ENCODE data around the gene SCN1B. TPM values are rescaled to one million over a fixed set of nuclear protein-coding genes. Genes with fewer than 3 reads are reported as not detected.

The SCN1B gene
- total RNA-seq, 4 donors from 2014 or later = 0.26 to 5.9 (median 1.2) TPM; not detected in 1

- Histone ChIP-seq H3K9me3 (no peaks in the 10 kb centered on the region), H3K4me3 (no peak overlapping the region), H3K4me1 (peaks cover 0 to 10% (median 0%) of the 10 kb centered on the region in 3 donors), H3K27ac (no peak overlapping the region), H3K36me3 (no peaks in the 10 kb centered on the region), H3K27me3 (no peaks in the 10 kb centered on the region)
- intact Hi-C loops (cut with DNase I) = no loop called here
- no peak for DNase-seq
- 67 to 71% methylated on average over 9 to 10 of the region's 10 CpGs for WGBS, 2 donors
- TF ChIP-seq CTCF (IDR thresholded peaks at IDR 0.05) (no peak), POLR2A (IDR thresholded peaks at IDR 0.05) (no peak)
Measured at GRCh38 chr19:35063940-35064818, 33.9 kb downstream of the SCN1B start.

GRCh38 chr19:35065574-35065973 is 35.3 kb downstream of the SCN1B start:
- peaks cover 0 to 10% (median 0%) of the 10 kb centered on the region in 3 donors for H3K4me1 ChIP-seq
- peaks cover 0 to 8% (median 5%) of the 10 kb centered on the region in 3 donors for H3K9me3 ChIP-seq
- no peaks in the 10 kb centered on the region for H3K36me3 ChIP-seq
- 100% methylated on average over 4 of the region's 10 CpGs; no CpG with 5 or more reads in 1 of the 2 donors for WGBS, 2 donors
- no peak for TF ChIP-seq POLR2A (IDR thresholded peaks at IDR 0.05)
- TF ChIP-seq CTCF (IDR thresholded peaks at IDR 0.05) = no peak
- intact Hi-C loops (cut with DNase I) = loop anchor here (5.0 kb wide), 1 partner anchor 77 kb away; the partner anchor contains the start of gene FXYD7
- H3K4me3 ChIP-seq = no peak overlapping the region
- DNase-seq = no peak
- no peak overlapping the region for H3K27ac ChIP-seq
- no peaks in the 10 kb centered on the region for H3K27me3 ChIP-seq

GRCh38 chr19:35066121-35066520 is 35.9 kb downstream of the SCN1B start:
- DNase-seq = no peak
- Histone ChIP-seq H3K27ac (no peak overlapping the region), H3K4me3 (no peak overlapping the region), H3K9me3 (peaks cover 0 to 10% (median 7%) of the 10 kb centered on the region in 3 donors), H3K27me3 (no peaks in the 10 kb centered on the region), H3K36me3 (no peaks in the 10 kb centered on the region), H3K4me1 (peaks cover 0 to 10% (median 0%) of the 10 kb centered on the region in 3 donors)
- TF ChIP-seq POLR2A (IDR thresholded peaks at IDR 0.05) (no peak), CTCF (IDR thresholded peaks at IDR 0.05) (no peak)
- 83 to 92% methylated on average over 6 to 15 of the region's 15 CpGs for WGBS, 2 donors
- intact Hi-C loops (cut with DNase I) = loop anchor here (5.0 kb wide), 1 partner anchor 76 kb away; the partner anchor contains the start of gene FXYD7

GRCh38 chr19:35066691-35067563 is 36.7 kb downstream of the SCN1B start:
- Histone ChIP-seq H3K9me3 (peaks cover 0 to 10% (median 7%) of the 10 kb centered on the region in 3 donors), H3K36me3 (no peaks in the 10 kb centered on the region), H3K4me3 (peak overlapping the region in 1 of 4 donors; percentile 24), H3K27me3 (no peaks in the 10 kb centered on the region), H3K4me1 (peaks cover 0 to 10% (median 0%) of the 10 kb centered on the region in 3 donors), H3K27ac (no peak overlapping the region)
- WGBS, 2 donors = 10 to 23% methylated on average over 7 to 13 of the region's 14 CpGs
- intact Hi-C loops (cut with DNase I) = loop anchor here (5.0 kb wide), 1 partner anchor 75 kb away; the partner anchor contains the start of gene FXYD7
- TF ChIP-seq POLR2A (IDR thresholded peaks at IDR 0.05) (no peak), CTCF (IDR thresholded peaks at IDR 0.05) (peak; percentile 93 to 96 (median 94))
- peak; percentile 28 for DNase-seq
